ENCODE measurements around the gene ACTG1. TPM values are rescaled to one million over a fixed set of nuclear protein-coding genes. Genes with fewer than 3 reads are reported as not detected.

The ACTG1 gene
- total and polyA plus RNA-seq, 9 of the 15 experiments (the other 6 are each of a cell fraction or from before 2014, with no cell fraction given), result 224 to 1,775 (median 568) TPM

DNA sequence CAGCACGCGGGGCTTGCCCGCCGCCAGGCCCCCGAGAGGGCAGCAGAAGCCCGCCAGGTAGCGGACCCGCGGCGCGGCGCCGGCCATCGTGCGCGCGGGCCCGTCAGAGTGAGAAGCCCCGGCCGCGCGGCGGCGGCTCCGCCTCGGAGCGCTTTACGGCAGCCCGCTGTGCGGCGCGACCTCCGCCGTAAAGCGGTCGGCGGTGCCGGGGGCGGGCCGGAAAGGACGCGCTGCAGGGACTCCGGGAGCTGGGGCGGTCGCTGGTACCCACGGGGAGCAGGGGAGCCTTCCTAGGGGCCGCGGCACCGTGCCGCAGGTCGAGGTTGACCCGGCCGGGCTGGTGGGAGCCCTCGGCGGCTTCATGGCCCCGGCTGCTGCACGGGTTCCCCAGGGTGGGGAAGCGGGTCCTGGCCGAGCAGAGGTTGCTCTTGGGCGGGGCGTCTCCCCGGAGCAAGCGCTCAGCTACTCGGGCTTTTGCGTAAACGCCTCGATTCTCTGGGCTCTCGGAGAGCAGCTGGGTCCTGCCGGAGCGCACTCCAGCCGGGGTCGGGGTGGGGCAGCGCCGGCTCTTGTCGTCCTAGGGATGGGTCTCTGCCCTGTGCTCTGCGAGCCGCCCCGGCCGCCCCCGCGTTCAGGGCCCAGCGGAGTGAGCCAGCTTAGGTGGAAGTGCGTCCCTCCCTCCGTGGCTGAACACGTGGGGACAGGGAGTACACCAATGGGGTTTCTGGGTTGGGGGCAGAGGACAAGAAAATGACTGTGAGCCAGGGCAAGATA, 39.8 kb upstream of the ACTG1 start, which contains the start of gene FAAP100 (continued):
- TF ChIP-seq ZC3H4 (CRISPR knock-in tag; IDR thresholded peaks at IDR 0.05; ENCODE audit: borderline replicate concordance) (no peak), HMGN3 (IDR thresholded peaks at IDR 0.05; ENCODE audit: borderline replicate concordance, extremely low read depth, insufficient read length, low read depth, low read length) (peak; percentile 50), EGR1 (conservative IDR thresholded peaks at IDR 0.05) (peak; percentile 93), TCF3 (CRISPR knock-in tag; IDR thresholded peaks at IDR 0.05) (no peak), EP400 (IDR thresholded peaks at IDR 0.05) (0 out of 2 replicates have a peak, but pooled peaks have one; percentile 72), U2AF1 (optimal IDR thresholded peaks at IDR 0.05; ENCODE audit: low read depth, low read length) (peak; percentile 55), ZNF232 (CRISPR knock-in tag; IDR thresholded peaks at IDR 0.05) (no peak)
- TF ChIP-seq, protein P1, sequence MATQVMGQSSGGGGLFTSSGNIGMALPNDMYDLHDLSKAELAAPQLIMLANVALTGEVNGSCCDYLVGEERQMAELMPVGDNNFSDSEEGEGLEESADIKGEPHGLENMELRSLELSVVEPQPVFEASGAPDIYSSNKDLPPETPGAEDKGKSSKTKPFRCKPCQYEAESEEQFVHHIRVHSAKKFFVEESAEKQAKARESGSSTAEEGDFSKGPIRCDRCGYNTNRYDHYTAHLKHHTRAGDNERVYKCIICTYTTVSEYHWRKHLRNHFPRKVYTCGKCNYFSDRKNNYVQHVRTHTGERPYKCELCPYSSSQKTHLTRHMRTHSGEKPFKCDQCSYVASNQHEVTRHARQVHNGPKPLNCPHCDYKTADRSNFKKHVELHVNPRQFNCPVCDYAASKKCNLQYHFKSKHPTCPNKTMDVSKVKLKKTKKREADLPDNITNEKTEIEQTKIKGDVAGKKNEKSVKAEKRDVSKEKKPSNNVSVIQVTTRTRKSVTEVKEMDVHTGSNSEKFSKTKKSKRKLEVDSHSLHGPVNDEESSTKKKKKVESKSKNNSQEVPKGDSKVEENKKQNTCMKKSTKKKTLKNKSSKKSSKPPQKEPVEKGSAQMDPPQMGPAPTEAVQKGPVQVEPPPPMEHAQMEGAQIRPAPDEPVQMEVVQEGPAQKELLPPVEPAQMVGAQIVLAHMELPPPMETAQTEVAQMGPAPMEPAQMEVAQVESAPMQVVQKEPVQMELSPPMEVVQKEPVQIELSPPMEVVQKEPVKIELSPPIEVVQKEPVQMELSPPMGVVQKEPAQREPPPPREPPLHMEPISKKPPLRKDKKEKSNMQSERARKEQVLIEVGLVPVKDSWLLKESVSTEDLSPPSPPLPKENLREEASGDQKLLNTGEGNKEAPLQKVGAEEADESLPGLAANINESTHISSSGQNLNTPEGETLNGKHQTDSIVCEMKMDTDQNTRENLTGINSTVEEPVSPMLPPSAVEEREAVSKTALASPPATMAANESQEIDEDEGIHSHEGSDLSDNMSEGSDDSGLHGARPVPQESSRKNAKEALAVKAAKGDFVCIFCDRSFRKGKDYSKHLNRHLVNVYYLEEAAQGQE (IDR thresholded peaks at IDR 0.05; ENCODE audit: borderline replicate concordance), result no peak
- TF ChIP-seq, protein P1 (CRISPR knock-in tag; IDR thresholded peaks at IDR 0.05; ENCODE audit: low read depth), result 0 out of 2 replicates have a peak, but pooled peaks have one; percentile 38
- TF ChIP-seq, protein P2, sequence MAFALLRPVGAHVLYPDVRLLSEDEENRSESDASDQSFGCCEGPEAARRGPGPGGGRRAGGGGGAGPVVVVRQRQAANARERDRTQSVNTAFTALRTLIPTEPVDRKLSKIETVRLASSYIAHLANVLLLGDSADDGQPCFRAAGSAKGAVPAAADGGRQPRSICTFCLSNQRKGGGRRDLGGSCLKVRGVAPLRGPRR (CRISPR knock-in tag; IDR thresholded peaks at IDR 0.05), result no peak
- TF ChIP-seq, protein P3, sequence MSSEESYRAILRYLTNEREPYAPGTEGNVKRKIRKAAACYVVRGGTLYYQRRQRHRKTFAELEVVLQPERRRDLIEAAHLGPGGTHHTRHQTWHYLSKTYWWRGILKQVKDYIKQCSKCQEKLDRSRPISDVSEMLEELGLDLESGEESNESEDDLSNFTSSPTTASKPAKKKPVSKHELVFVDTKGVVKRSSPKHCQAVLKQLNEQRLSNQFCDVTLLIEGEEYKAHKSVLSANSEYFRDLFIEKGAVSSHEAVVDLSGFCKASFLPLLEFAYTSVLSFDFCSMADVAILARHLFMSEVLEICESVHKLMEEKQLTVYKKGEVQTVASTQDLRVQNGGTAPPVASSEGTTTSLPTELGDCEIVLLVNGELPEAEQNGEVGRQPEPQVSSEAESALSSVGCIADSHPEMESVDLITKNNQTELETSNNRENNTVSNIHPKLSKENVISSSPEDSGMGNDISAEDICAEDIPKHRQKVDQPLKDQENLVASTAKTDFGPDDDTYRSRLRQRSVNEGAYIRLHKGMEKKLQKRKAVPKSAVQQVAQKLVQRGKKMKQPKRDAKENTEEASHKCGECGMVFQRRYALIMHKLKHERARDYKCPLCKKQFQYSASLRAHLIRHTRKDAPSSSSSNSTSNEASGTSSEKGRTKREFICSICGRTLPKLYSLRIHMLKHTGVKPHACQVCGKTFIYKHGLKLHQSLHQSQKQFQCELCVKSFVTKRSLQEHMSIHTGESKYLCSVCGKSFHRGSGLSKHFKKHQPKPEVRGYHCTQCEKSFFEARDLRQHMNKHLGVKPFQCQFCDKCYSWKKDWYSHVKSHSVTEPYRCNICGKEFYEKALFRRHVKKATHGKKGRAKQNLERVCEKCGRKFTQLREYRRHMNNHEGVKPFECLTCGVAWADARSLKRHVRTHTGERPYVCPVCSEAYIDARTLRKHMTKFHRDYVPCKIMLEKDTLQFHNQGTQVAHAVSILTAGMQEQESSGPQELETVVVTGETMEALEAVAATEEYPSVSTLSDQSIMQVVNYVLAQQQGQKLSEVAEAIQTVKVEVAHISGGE (CRISPR knock-in tag; IDR thresholded peaks at IDR 0.05), result peak in 1 of 3 experiments; percentile 78; a peak in 2 of 6 replicates

Measured in K562 (cell line).